GM12878 (cell line): Measurements from ENCODE around the gene CASP10. TPM values are rescaled to one million over a fixed set of nuclear protein-coding genes. Genes with fewer than 3 reads are reported as not detected.
A peak's percentile ranks its signal among the peaks of the same experiment; 100 is the strongest.

ENCODE experiments used
- BCL11A ChIP-seq: IDR thresholded peaks from 2 replicates; pipeline ENCODE4 v1.6.1; 2011; ENCODE audit warnings: low read depth, low read length
- BRCA1 ChIP-seq: IDR thresholded peaks from 2 replicates; pipeline ENCODE4 v1.6.1; 2011; ENCODE audit warnings: low read depth, low read length, improper control_type of control experiment
- HDAC2 ChIP-seq: fragments of 200-600 bp; sonication (generic); IDR thresholded peaks from 2 replicates; pipeline ENCODE4 v1.6.1; 2017
- IKZF1 ChIP-seq: fragments of 450-650 bp; conservative IDR thresholded peaks from 2 replicates; pipeline ENCODE4 v1.6.1; 2017; ENCODE audit warnings: antibody characterized with exemption, mild to moderate bottlenecking
- NFIC ChIP-seq: IDR thresholded peaks from 2 replicates; pipeline ENCODE4 v1.6.1; 2012; ENCODE audit warnings: low read depth, mild to moderate bottlenecking, inconsistent platforms, low read length, moderate library complexity
- NFYB ChIP-seq: IDR thresholded peaks from 2 replicates; pipeline ENCODE4 v1.6.1; 2011; ENCODE audit warnings: low read depth, mild to moderate bottlenecking, low read length, improper control_type of control experiment, moderate library complexity; ENCODE audit not compliant: insufficient read depth
- RELB ChIP-seq: fragments of 450-650 bp; IDR thresholded peaks from 2 replicates; pipeline ENCODE4 v1.6.1; 2017; ENCODE audit warnings: low read depth, mild to moderate bottlenecking, moderate library complexity
- RFX5 ChIP-seq: IDR thresholded peaks from 2 replicates; pipeline ENCODE4 v1.6.1; 2011; ENCODE audit warnings: low read depth, low read length, improper control_type of control experiment
- SP1 ChIP-seq: IDR thresholded peaks from one replicate; pipeline ENCODE4 v1.6.1; 2011; ENCODE audit warnings: low read depth, low read length
- SRF ChIP-seq, 2 experiments: IDR thresholded peaks; 2 replicates each; pipeline ENCODE4 v1.6.1; 2011; ENCODE audit warnings: low read depth in 2 of 2, low read length in 2 of 2, mild to moderate bottlenecking in 1 of 2, moderate library complexity in 1 of 2
- polyA plus RNA-seq, 11 experiments: library from polyadenylated mRNA; depleted of rRNA in 4 of 11; unstranded in 6 of 11; stranded (reverse) in 5 of 11; fragments of >200 nt; fragmentation: Nextera tagmentation in 4 of 11; fragmentation: Illumina TruSeq in 1 of 11; extraction: Ambion mirVana in 4 of 11; extraction: Trizol in 1 of 11; gene quantifications; 1 replicate in 1 of 11; 2 replicates in 10 of 11; pipeline versions ENCODE4 v1.2.1 to v1.2.3, GENCODE V29; 2011 to 2016; ENCODE audit warnings: inconsistent platforms in 2 of 11, missing spikeins in 2 of 11, low read depth in 1 of 11
- total RNA-seq, 4 experiments: library from RNA; depleted of rRNA in 3 of 4; stranded (reverse); fragments of >200 nt in 3 of 4; fragmentation: Illumina TruSeq in 1 of 4; extraction: Trizol in 1 of 4; gene quantifications; 2 replicates each; pipeline versions ENCODE4 v1.2.1 to v1.2.3, GENCODE V29; 2013 to 2021
- TF ChIP-seq, protein P1 (sequence below): IDR thresholded peaks from 2 replicates; pipeline ENCODE4 v1.6.1; 2012; ENCODE audit warnings: mild to moderate bottlenecking, low read depth, low read length
- TF ChIP-seq, protein P2 (sequence below): IDR thresholded peaks from 2 replicates; pipeline ENCODE4 v1.6.1; 2012; ENCODE audit warnings: low read depth, low read length, improper control_type of control experiment

The CASP10 gene
- total and polyA plus RNA-seq, 10 of the 15 experiments (the other 5 are each of a cell fraction or from before 2014, with no cell fraction given) = 7.2 to 14.1 (median 10.8) TPM

GRCh38 chr2:201233192-201233811 lies 50.4 kb downstream of the CASP10 start (continued):
- TF ChIP-seq, protein P1, sequence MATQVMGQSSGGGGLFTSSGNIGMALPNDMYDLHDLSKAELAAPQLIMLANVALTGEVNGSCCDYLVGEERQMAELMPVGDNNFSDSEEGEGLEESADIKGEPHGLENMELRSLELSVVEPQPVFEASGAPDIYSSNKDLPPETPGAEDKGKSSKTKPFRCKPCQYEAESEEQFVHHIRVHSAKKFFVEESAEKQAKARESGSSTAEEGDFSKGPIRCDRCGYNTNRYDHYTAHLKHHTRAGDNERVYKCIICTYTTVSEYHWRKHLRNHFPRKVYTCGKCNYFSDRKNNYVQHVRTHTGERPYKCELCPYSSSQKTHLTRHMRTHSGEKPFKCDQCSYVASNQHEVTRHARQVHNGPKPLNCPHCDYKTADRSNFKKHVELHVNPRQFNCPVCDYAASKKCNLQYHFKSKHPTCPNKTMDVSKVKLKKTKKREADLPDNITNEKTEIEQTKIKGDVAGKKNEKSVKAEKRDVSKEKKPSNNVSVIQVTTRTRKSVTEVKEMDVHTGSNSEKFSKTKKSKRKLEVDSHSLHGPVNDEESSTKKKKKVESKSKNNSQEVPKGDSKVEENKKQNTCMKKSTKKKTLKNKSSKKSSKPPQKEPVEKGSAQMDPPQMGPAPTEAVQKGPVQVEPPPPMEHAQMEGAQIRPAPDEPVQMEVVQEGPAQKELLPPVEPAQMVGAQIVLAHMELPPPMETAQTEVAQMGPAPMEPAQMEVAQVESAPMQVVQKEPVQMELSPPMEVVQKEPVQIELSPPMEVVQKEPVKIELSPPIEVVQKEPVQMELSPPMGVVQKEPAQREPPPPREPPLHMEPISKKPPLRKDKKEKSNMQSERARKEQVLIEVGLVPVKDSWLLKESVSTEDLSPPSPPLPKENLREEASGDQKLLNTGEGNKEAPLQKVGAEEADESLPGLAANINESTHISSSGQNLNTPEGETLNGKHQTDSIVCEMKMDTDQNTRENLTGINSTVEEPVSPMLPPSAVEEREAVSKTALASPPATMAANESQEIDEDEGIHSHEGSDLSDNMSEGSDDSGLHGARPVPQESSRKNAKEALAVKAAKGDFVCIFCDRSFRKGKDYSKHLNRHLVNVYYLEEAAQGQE = no peak
- peak; percentile 56; the same call in 1 of the 2 replicates for TF ChIP-seq NFYB
- TF ChIP-seq RFX5 = no peak
- TF ChIP-seq HDAC2 = no peak
- TF ChIP-seq RELB = peak; percentile 66
- TF ChIP-seq, protein P2, sequence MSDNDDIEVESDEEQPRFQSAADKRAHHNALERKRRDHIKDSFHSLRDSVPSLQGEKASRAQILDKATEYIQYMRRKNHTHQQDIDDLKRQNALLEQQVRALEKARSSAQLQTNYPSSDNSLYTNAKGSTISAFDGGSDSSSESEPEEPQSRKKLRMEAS = peak; percentile 85
- TF ChIP-seq BCL11A = peak; percentile 10; the same call in 1 of the 2 replicates
- TF ChIP-seq SRF (IDR thresholded peaks at IDR 0.05; ENCODE audit: low read depth in 2 of 2, low read length in 2 of 2) = no peak
- peak; percentile 32 for TF ChIP-seq SP1
- TF ChIP-seq NFIC = no peak; the same call in 1 of the 2 replicates
- TF ChIP-seq BRCA1 = no peak
- peak; percentile 53; the same call in 1 of the 2 replicates for TF ChIP-seq IKZF1
